GM21786 (cell line): Measurements from ENCODE around the gene PRDM5.
"Not testable (repeated sequence)": the region's sequence is repeated elsewhere in the genome, so short reads cannot be mapped to it uniquely, and the experiment has no call there.

ENCODE experiments used
- ATAC-seq: cut with Tn5 transposase; IDR thresholded peaks from one replicate; pipeline ENCODE4 v1.9.1; 2021; ENCODE audit not compliant: unreplicated experiment

PRDM5 gene

DNA sequence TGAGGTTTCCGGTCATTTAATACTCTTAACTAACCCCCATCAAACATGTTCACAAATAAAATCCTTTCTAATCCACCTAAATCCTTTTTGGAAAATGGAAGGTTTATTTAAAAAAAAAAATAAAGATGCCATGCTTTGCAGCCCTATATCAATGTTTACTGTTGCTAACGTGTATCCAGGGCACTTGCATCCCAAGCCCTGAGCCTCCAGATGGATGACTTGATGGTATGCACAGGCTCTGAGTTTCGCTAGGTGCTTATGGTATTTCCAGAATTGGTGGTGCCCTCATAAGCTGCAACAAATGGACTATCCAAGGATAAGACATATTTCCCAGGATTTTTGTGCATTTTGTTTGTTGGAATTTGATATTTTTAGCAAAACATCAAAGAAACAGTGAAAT is 257.7 kb downstream of the PRDM5 start:
- no peak for ATAC-seq

DNA sequence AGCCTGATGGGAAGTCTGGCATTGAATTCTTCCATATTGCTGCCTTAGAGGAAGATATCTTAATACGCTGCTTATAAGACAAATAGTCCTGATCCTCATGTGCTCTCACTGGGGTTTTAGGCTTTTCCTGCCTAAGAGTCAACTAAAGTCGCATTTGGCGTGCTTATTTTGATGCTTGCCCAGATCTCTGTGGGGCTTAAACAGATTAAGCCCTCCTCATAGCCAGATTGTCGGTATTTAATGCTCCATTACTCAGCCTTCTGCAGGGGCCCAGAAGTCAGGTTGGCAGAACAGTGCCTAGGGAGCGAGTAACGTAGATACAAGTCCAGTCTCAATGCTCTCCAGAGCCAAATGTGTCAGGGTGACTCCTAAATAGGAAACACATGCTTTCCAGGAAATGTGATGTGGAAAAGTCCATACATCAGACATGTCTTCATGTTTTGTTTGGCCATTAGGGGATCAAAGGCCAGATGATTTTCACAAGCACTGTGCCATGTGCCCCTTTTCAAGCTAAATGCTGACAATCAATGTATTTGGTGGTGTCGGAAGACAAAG is 262.8 kb downstream of the PRDM5 start:
- no peak for ATAC-seq

DNA sequence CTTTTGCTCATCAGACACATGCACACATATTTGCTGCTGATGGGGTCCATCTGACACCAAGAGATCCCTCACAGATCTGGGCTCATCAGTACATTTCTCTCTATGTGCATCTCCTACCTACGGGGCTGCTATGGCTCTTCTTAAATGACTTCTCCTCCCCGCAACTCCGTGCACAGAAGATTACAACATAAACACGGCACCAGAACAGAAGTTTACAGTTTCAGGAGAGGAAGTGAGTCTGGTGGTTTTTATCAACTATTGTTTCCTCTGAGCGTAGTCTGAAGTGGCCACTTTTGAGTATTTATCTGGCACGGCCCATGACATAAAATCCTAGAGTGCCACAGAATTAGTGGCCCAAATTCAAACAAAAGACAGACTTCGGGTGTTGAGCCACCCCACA is 263.8 kb downstream of the PRDM5 start:
- ATAC-seq, result no peak

DNA sequence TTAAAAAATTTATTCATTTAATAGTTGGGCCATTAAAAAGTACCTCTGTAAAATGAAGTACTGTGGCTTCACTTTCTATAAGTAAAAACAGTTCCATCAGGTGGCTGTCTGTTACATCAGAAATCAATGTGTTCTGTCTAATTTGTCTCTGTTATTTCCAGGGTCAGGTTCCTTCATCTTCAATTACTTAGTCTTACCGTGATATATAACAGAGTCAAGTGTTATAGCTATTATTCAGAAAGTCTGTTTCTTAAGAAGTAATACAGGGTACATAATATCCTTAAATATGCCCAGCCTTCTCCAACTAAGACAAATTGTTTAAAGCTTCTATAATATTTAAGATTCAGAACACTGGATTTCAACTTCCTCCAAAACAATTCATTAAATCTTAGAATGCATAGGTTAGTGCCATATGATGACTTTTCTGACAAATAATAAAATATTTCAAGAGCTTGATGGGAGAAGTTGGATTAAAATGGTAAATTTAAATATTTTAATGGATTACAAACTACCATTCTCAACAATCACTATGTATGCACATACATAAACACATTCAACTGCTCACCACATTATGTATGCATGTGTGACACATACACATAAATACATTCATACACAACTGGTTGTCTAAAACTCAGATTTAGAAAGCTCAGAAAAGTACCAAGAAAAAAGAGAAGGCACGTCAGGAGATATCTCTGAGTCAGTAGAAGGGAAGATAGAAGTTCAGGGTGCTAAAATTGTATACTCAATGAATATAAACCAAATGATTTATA is 268.5 kb downstream of the PRDM5 start:
- ATAC-seq, result no peak

DNA sequence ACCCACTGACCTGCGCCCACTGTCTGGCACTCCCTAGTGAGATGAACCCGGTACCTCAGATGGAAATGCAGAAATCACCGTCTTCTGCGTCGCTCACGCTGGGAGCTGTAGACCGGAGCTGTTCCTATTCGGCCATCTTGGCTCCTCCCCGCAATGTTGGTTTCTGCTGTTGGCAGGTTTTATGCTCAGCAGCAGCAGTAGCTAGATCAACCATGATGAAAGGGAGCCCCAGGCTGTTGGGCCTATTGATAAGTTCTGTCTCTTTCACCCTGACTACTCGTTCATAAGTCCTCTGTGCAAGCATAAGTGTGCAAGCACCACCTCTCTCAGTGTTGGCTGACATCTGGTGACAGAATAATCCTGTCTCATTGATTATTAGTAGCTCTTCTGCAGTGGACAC is 274.2 kb downstream of the PRDM5 start:
- not testable (repeated sequence) for ATAC-seq
